GM19463 (cell line): Measurements from ENCODE around the gene SP3.

ENCODE experiments used
- ATAC-seq: cut with Tn5 transposase; IDR thresholded peaks from one replicate; pipeline ENCODE4 v1.9.1; 2021; ENCODE audit warnings: mild to moderate bottlenecking, moderate library complexity; ENCODE audit not compliant: unreplicated experiment

Gene SP3

DNA sequence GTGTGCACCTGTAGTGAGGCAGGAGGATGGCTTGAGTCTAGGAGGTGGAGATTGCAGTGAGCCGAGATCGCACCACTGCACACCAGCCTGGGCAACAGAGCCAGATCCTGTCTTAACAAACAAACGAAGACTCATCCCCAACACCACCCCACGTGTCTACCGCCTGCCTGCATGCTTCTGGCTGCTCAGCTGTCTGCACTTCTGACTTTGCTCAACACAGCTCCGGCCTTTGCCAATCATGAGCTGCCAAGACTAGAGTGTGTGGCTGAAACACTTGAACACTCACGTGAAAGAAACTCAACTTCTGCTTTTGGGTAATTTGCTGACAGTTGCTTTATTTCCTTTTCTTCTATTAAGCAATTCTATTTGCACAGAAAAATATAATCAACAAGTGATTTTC lies 32.1 kb upstream of the SP3 start:
- peak; percentile 93 for ATAC-seq

- ATAC-seq = no peak
Observed at GRCh38 chr2:173996766-173997165, 31.6 kb upstream of the SP3 start.

GRCh38 chr2:173993459-173993858 lies 28.3 kb upstream of the SP3 start:
- ATAC-seq = no peak

DNA sequence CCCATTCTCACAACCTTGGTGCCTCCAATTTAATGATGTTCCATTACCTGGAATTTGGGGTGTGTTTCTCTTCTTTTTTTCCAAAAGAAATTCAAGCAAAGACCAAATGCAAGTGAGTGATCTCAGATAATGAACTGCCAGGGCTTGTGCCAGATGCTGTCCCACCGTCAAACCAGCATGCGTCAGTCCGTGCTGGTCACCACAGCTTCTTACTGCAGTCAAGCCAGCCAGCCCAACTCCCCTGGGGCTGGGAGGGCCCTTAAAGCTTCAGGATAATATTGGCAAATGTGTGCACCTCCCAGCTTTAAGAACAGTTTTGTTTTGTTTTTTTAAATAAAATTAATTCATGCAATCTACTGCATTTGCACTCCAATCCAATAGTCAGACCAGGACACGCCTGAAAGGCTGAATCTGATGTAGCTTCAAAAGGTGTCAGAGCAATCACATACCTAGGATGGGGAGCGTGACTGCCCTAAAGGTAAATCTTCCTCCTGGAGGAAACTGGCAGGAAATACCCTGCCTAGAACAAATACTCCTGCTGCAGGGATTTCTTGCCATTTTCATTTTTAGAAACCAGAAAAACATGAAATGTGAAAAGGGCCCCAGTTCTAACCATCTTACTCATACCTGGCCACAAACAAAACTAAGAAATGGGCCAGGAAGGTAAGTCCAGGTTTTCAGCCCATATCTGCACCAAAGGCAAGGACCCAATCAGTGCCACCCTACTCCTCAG lies 26.8 kb upstream of the SP3 start:
- no peak for ATAC-seq

GRCh38 chr2:173990970-173991819 lies 26.0 kb upstream of the SP3 start:
- ATAC-seq = peak; percentile 74

- no peak for ATAC-seq
Observed at GRCh38 chr2:173990245-173990644, 25.1 kb upstream of the SP3 start.

- no peak for ATAC-seq
Observed at GRCh38 chr2:173989884-173990215, 24.7 kb upstream of the SP3 start.

DNA sequence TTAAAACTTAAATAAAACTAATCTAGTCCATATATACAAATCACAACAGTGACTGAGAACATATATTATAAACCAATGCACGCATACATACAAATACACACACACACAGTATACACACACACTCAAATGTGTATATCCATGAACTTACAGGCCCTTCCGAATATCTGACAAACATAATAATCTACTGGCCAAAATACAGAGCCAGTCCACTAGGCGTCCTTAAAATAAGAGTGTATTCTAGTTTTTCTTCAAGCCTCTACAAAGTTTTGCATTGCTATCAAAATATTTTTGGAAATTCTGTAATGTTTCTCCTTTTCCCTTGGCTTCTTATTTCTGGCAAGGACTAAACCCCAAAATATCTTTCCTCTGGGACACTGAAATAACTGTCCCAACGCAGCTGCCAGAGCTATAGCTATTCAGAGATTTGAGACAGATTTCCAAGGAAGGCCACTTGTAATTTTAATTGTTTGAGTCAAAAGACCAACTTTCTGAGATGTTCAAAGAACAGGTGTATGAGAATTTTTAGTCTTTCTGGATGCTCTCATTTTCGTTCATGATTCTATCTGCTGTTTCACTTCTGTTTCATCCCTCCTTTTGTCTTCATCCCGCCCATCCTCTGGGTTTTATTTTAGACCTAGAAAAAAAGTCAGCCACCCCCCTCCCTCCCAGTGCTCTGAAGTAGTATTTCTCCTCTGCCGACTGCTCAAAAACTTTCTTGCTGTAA lies 24.1 kb upstream of the SP3 start:
- no peak for ATAC-seq

DNA sequence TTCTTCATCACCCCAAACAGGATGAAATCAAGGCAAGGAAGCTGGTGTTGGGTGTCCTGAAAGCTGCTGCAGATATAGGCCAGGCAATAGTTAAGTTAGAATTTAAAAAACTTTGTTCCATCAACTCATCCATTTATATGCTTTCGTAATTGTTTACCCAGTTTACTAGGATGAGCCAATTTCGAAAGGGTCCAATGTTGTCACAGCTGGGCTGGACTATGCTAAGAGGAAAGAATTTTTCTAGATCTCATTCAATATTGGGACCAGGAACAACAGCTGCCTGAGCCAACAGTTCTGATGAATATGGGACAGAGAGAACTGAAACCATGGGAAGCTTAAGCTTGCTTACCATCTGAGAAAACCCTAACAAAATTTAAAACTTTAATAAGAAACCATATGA lies 21.6 kb upstream of the SP3 start:
- ATAC-seq = no peak

DNA sequence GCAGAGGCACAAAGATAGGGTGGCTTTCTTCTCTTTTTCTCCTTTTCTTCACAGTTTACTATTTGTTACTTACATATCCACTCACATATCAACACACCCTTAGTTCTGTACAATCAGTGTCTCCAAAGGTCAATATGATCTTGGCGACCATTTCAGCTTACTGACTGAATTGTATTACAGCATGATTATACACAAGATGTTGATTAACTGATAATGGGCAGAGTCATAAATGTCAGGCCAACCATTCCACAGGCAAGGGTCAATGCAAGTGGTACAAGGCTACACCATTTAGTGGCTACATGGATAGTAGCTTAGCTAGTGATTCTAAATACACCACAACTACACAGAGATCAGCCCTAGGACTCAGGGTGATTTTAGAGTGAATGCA lies 20.4 kb upstream of the SP3 start:
- ATAC-seq = no peak

DNA sequence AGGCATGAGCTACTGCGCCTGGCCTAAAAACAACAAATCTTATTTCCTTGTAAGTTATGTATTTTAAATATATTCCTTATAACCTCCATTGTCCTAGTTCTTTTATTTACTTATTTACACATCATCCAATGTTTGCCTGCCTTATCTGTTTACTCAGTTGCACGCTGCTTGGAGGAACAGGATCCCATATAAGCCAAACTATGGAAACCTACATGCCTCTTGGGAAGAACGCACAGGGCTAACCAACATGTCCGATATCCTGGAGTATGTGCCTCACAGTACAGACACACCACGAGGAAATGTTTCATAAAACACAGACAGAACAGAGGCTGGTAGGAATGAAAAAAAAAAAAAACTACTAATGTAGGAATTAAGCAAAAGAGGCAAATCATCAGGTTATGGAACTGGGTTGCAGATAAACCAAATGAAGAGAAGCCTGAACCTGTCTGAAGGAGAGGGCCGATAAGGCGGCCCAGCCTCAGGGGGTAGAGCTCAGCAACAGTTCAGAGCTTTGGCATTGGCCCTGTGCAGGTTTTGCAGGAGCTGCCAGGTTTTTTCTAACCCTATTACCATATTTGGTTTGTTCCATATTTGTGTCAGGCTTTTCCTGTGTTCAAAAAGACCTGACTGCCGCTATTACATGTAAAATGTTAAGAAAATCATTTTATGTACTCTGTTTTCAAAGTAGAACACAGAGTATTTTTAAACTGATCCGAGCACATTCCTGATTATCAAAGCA lies 19.9 kb upstream of the SP3 start:
- ATAC-seq = no peak

- ATAC-seq = no peak
Observed at GRCh38 chr2:173983391-173983871, 18.3 kb upstream of the SP3 start.

DNA sequence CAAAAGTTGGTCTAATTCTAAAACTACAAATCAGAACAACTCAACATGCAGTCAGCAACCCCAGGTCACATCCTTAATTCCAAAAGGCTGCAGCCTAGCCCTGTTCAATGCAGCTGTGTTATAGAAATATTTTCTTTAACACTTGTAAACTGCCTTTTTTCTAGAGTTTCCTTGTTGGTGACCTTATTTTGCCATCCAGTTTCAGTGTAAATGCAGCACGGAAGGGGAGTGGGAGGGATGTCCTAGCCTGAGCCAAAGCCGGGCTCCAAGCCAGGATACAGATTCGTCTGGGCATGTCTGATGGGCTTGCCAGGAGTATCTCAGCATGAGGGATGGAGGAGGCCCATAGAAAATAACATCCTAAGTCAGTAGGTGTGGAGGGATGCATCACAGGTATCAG lies 17.7 kb upstream of the SP3 start:
- ATAC-seq = no peak

GRCh38 chr2:173982182-173982714 lies 17.1 kb upstream of the SP3 start:
- ATAC-seq = no peak

- ATAC-seq = no peak
Observed at GRCh38 chr2:173981520-173981919, 16.3 kb upstream of the SP3 start.

DNA sequence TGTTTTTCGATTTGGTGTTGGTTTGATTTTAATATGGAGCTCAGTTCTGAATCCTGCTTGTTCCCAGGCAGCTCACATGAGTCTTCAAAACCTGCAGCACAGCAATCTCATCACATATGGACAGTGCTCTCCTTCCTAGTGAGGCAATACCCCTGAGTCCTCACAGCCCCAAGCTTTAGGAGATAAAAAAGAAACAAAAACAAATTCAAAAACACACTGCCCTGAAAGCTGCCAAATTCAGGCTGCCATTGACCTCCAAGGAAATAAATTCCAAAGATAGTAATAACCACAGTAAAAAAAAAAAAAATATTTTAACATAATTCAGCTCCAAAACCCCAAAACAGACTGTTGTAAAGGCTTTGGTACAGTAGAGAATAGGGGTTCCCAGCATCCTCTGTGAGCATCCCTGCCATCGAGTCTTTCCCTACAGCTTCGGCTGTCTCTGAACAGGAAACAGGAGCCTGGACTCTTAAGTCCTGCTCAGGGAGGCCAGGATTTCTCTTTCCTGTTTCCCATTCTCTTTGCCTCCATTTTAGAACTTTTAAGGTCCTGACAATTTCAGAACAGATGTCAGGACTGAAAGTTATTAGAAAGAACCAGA lies 14.7 kb upstream of the SP3 start:
- no peak for ATAC-seq

GRCh38 chr2:173978447-173978846 lies 13.3 kb upstream of the SP3 start:
- no peak for ATAC-seq

GRCh38 chr2:173972636-173973035 lies 7.5 kb upstream of the SP3 start:
- ATAC-seq = no peak

- ATAC-seq = no peak
Observed at GRCh38 chr2:173972165-173972564, 7.0 kb upstream of the SP3 start.

- ATAC-seq = no peak
Observed at GRCh38 chr2:173970516-173970924, 5.3 kb upstream of the SP3 start.
